Spleen (tissue), 7 donors: ENCODE measurements around the gene PTP4A1.

Experiments used
- POLR2A ChIP-seq, 3 donors: fragments of 450-650 bp; IDR thresholded peaks; one replicate each; pipeline ENCODE4 v1.5.1; 2017; ENCODE audit warnings: antibody characterized with exemption in 3 of 3, mild to moderate bottlenecking in 1 of 3
- TF ChIP-seq, protein P1 (sequence below), 11 experiments: fragments of 200-600 bp in 7 of 11; fragments of 450-650 bp in 4 of 11; sonication (generic) in 4 of 11; IDR thresholded peaks in 8 of 11; conservative IDR thresholded peaks in 3 of 11; 1 replicate in 7 of 11; 2 replicates in 4 of 11; pipeline versions ENCODE4 v1.4.0 to v1.8.0; 2016 to 2021; ENCODE audit warnings: antibody characterized with exemption in 11 of 11, inconsistent platforms in 4 of 11, mild to moderate bottlenecking in 1 of 11
- donor health status: DM: no; HTN: no; CAD: no; lungs with moderate emphysema.
- donor health status: DM: no; HTN: no; CAD: no.
- donor health status: DM: no; HTN: no; CAD: no.

DNA sequence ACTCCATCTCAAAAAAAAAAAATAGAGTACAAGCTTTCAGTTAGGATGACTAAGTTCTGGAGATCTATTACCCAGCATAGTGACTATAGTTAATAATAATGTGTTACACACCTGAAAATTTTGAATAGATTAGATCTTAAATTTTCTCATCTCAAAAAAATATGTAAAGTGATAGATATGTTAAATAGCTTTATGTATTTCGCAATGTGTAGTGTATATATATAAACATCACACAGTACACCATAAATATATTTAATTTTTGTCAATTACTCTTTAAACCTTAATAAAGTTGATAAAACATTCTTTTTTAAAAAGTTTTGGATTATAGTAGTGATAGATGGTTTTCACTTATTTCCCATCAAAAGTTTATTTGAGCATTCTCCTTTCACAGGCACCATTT, 25.6 kb upstream of the PTP4A1 start:
- TF ChIP-seq, protein P1, sequence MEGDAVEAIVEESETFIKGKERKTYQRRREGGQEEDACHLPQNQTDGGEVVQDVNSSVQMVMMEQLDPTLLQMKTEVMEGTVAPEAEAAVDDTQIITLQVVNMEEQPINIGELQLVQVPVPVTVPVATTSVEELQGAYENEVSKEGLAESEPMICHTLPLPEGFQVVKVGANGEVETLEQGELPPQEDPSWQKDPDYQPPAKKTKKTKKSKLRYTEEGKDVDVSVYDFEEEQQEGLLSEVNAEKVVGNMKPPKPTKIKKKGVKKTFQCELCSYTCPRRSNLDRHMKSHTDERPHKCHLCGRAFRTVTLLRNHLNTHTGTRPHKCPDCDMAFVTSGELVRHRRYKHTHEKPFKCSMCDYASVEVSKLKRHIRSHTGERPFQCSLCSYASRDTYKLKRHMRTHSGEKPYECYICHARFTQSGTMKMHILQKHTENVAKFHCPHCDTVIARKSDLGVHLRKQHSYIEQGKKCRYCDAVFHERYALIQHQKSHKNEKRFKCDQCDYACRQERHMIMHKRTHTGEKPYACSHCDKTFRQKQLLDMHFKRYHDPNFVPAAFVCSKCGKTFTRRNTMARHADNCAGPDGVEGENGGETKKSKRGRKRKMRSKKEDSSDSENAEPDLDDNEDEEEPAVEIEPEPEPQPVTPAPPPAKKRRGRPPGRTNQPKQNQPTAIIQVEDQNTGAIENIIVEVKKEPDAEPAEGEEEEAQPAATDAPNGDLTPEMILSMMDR (IDR thresholded peaks at IDR 0.05 in 8 of 11, conservative IDR thresholded peaks at IDR 0.05 in 3 of 11), result no peak
- no peak for TF ChIP-seq POLR2A (IDR thresholded peaks at IDR 0.05)
